HG03064 (cell line): ENCODE results near the gene IL5.

Source experiments
- ATAC-seq: cut with Tn5 transposase; IDR thresholded peaks from one replicate; pipeline ENCODE4 v1.9.1; 2021; ENCODE audit warnings: low read depth; ENCODE audit not compliant: unreplicated experiment

Gene IL5

GRCh38 chr5:132499440-132500243 is 43.7 kb downstream of the IL5 start:
- ATAC-seq = no peak

- ATAC-seq = no peak
Observed at GRCh38 chr5:132498686-132499271, 44.5 kb downstream of the IL5 start.

DNA sequence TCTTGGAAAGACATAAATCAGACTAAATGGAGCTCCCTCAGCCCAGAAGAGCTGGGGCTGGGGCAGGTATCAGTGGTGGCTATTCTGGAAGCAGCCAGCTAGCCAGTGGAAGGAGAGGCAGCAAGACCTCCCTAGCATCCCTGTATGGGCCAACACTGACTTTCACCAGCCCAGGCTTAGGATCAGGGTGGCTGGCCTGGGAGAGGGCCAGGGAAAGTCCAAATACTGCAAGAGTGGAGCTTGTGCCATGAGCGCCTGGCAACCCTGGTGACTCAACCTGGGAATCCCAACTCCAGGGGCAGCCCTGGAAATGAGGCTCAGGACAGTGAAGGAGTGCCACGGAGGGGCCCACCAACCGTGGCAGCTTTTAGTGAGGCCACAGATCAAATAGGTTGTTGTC is 45.2 kb downstream of the IL5 start:
- ATAC-seq = no peak

- no peak for ATAC-seq
Observed at GRCh38 chr5:132497488-132497997, 45.8 kb downstream of the IL5 start.

DNA sequence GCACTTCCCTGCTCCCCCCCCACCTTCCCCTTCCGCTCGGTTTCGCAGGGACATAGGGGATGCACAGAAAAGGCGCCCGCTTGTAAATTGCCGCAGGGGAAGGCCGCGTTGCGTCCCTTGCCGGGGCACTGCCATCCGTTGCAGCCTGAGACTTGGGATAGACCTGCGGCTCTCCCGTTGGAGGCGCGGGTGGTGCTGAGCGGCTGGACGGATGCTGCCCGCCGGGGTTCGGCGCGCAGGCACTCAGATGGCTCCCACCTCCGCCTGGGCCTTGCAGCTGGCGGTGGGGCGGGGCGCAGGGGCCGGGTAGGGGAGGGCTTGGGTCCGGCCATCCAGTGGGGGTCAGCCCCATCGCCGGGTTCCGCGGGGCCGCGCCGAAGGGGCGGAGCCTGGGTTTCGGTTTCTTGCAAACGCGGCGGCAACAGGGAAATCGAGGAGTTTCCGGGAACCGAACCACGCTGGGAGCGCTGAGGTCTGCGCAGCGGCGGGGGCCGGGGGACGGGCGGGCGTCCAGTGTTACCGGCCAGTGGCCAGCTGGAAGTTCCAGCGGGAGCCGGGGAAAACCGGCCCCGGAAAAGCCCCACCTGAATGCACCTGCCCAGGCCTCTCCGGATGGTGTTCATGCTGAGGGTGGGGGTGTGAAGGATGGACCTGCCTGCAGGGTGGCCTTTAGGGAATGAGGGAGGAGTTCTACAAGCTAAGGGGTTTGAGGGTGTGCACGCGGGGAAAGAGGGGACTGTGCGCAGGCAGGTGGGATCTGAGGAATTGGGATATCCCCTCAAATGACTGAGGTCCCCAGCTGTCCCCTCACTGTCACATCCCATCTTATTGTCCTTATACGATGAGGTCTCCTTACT is 46.5 kb downstream of the IL5 start:
- peak; percentile 36 for ATAC-seq

- peak; percentile 40 for ATAC-seq
Observed at GRCh38 chr5:132496191-132496630, 47.1 kb downstream of the IL5 start.

DNA sequence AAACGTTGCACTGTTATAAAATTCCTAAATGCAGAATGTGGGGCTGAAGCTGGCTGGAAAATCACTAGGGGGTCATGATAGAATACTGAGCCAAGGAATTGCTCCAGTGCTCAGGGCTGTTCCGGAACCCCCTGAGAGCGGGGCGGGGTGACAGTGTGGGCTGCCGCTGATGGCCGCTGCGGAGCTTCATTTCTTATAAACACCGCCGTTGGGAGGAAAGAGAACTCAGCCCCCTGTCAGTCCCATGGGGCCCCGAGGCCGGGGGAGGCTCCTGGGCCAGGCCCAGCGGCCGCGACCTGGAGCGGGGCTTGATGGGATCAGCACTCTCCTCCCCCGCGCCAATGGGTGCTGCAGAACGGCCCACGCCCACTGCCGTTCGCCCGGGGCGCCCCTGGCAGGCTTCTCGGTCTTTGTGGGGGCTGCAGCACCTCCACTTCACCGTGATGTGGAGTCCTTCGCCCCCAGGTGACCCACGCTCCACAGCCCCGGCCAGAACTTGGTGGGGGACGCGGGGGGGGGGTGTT is 47.6 kb downstream of the IL5 start:
- ATAC-seq = peak; percentile 18

DNA sequence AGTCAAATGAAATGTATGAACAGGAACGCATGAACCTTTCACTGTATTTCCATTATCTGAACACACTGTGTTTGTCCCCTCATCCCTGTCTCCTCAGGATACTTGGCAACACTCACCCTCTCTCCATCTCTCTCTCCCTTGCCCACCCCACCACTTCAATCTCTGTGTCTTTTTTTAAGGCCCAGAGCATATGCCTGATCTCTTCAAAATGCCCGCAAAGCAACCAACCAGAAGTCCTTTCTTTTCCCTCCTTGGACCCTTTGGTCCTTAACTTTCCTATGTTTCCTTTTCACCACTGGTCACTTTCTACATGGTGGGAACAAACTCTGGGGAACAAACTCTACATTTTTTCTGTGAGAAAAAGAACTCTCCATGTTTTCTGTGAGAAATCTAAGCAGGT is 49.5 kb downstream of the IL5 start:
- ATAC-seq = no peak

DNA sequence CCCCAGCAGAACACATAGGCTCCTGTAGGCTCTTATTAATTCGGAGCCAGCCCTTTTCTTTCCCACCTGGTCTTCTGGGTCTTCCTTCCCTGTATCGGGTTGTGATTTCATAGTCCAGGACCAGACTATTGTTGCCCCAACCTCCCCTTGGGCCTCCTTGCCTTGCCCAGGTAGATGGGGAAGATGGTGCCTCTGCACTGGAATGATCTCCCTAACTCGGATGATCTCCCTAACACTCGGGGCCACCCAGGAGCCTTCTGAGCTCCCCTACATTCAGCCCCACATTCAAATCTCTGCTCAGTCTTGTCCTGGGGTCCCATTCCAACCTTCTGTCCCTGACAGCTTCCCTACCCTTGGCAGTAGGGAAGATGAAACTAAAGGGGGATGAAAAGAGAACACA is 50.1 kb downstream of the IL5 start:
- ATAC-seq = no peak

GRCh38 chr5:132492386-132493125 is 50.8 kb downstream of the IL5 start:
- no peak for ATAC-seq
